Upper lobe of left lung (tissue), 4 donors: ENCODE measurements around the gene SP7.

Experiments
- EP300 ChIP-seq, 4 donors: sonication (generic); formaldehyde crosslinking; IDR thresholded peaks; one replicate each; pipeline ENCODE4 v1.5.1; 2017; ENCODE audit warnings: antibody characterized with exemption in 4 of 4, control low read depth in 2 of 4
- POLR2A ChIP-seq, 4 donors: fragments of 450-650 bp; IDR thresholded peaks; one replicate each; pipeline ENCODE4 v1.5.1; 2016 to 2017; ENCODE audit warnings: antibody characterized with exemption in 4 of 4, mild to moderate bottlenecking in 2 of 4
- TF ChIP-seq, protein P1 (sequence below), 6 experiments: fragments of 450-650 bp in 4 of 6; fragments of 200-600 bp in 2 of 6; sonication (generic) in 2 of 6; IDR thresholded peaks; one replicate each; pipeline ENCODE4 v1.5.1; 2016 to 2019; ENCODE audit warnings: antibody characterized with exemption in 6 of 6

- TF ChIP-seq, protein P1, sequence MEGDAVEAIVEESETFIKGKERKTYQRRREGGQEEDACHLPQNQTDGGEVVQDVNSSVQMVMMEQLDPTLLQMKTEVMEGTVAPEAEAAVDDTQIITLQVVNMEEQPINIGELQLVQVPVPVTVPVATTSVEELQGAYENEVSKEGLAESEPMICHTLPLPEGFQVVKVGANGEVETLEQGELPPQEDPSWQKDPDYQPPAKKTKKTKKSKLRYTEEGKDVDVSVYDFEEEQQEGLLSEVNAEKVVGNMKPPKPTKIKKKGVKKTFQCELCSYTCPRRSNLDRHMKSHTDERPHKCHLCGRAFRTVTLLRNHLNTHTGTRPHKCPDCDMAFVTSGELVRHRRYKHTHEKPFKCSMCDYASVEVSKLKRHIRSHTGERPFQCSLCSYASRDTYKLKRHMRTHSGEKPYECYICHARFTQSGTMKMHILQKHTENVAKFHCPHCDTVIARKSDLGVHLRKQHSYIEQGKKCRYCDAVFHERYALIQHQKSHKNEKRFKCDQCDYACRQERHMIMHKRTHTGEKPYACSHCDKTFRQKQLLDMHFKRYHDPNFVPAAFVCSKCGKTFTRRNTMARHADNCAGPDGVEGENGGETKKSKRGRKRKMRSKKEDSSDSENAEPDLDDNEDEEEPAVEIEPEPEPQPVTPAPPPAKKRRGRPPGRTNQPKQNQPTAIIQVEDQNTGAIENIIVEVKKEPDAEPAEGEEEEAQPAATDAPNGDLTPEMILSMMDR (IDR thresholded peaks at IDR 0.05) = no peak
- TF ChIP-seq POLR2A (IDR thresholded peaks at IDR 0.05) = no peak
- TF ChIP-seq EP300 (IDR thresholded peaks at IDR 0.05) = no peak
Observed at GRCh38 chr12:53308276-53308675, 27.9 kb downstream of the SP7 start.
